ENCODE measurements around the gene MRPS33. TPM values are rescaled to one million over a fixed set of nuclear protein-coding genes. Genes with fewer than 3 reads are reported as not detected.

Gene MRPS33
- total RNA-seq, 1 donor from 2014 or later: 123 TPM

DNA sequence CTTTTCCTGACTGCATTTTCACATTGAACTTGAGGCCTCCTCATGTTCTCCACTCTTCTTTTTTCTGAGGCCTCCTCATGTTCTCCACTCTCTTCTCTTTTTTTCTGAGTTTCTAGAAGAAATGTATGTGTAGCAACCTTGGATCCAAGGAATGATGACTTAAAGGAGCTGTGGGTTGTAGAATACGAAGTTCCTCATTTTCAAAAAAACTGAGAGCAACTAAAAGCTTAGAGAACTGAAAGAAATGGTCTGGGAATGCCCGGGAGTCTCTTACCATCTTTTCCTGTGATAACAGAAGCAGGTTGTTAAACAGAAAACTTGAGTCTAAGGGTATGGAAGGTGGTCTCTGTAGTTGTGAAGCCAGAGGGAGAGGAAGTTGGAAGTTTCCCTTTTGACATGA, 32.8 kb downstream of the MRPS33 start:
- no peaks in the 10 kb centered on the region for H3K36me3 ChIP-seq
- H3K4me1 ChIP-seq: no peaks in the 10 kb centered on the region
- peaks cover 19% of the 10 kb centered on the region for H3K9me3 ChIP-seq (replicated peaks)
- TF ChIP-seq, protein P1, sequence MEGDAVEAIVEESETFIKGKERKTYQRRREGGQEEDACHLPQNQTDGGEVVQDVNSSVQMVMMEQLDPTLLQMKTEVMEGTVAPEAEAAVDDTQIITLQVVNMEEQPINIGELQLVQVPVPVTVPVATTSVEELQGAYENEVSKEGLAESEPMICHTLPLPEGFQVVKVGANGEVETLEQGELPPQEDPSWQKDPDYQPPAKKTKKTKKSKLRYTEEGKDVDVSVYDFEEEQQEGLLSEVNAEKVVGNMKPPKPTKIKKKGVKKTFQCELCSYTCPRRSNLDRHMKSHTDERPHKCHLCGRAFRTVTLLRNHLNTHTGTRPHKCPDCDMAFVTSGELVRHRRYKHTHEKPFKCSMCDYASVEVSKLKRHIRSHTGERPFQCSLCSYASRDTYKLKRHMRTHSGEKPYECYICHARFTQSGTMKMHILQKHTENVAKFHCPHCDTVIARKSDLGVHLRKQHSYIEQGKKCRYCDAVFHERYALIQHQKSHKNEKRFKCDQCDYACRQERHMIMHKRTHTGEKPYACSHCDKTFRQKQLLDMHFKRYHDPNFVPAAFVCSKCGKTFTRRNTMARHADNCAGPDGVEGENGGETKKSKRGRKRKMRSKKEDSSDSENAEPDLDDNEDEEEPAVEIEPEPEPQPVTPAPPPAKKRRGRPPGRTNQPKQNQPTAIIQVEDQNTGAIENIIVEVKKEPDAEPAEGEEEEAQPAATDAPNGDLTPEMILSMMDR (IDR thresholded peaks at IDR 0.05; ENCODE audit: borderline replicate concordance): no peak
- no peak overlapping the region for H3K27ac ChIP-seq (replicated peaks)
- H3K27me3 ChIP-seq (ENCODE audit: low read depth): peaks cover 21% of the 10 kb centered on the region
- intact Hi-C loops (cut with micrococcal nuclease): no loop called here
- no peak for DNase-seq
- no peak overlapping the region for H3K4me3 ChIP-seq

- peaks cover 3% of the 10 kb centered on the region for H3K27me3 ChIP-seq (ENCODE audit: low read depth)
- intact Hi-C loops (cut with micrococcal nuclease): no loop called here
- TF ChIP-seq, protein P1 (IDR thresholded peaks at IDR 0.05; ENCODE audit: borderline replicate concordance): no peak
- no peaks in the 10 kb centered on the region for H3K9me3 ChIP-seq (replicated peaks)
- H3K4me1 ChIP-seq: no peaks in the 10 kb centered on the region
- H3K27ac ChIP-seq (replicated peaks): no peak overlapping the region
- H3K36me3 ChIP-seq: no peaks in the 10 kb centered on the region
- no peak overlapping the region for H3K4me3 ChIP-seq
- DNase-seq: no peak
Observed at GRCh38 chr7:140977741-140978140, 37.0 kb downstream of the MRPS33 start.

- Histone ChIP-seq H3K27ac (replicated peaks) (no peak overlapping the region), H3K27me3 (ENCODE audit: low read depth) (no peaks in the 10 kb centered on the region), H3K4me3 (no peak overlapping the region), H3K4me1 (no peaks in the 10 kb centered on the region), H3K36me3 (no peaks in the 10 kb centered on the region), H3K9me3 (replicated peaks) (no peaks in the 10 kb centered on the region)
- intact Hi-C loops (cut with micrococcal nuclease): no loop called here
- no peak for DNase-seq
- TF ChIP-seq, protein P1 (IDR thresholded peaks at IDR 0.05; ENCODE audit: borderline replicate concordance): no peak
Observed at GRCh38 chr7:140972876-140973829, 41.6 kb downstream of the MRPS33 start.

GRCh38 chr7:140972344-140972743, 42.4 kb downstream of the MRPS33 start:
- H3K27me3 ChIP-seq (ENCODE audit: low read depth): no peaks in the 10 kb centered on the region
- H3K4me1 ChIP-seq: no peaks in the 10 kb centered on the region
- DNase-seq: no peak
- no peak overlapping the region for H3K4me3 ChIP-seq
- TF ChIP-seq, protein P1 (IDR thresholded peaks at IDR 0.05; ENCODE audit: borderline replicate concordance): no peak
- H3K27ac ChIP-seq (replicated peaks): no peak overlapping the region
- intact Hi-C loops (cut with micrococcal nuclease): no loop called here
- no peaks in the 10 kb centered on the region for H3K9me3 ChIP-seq (replicated peaks)
- H3K36me3 ChIP-seq: no peaks in the 10 kb centered on the region

DNA sequence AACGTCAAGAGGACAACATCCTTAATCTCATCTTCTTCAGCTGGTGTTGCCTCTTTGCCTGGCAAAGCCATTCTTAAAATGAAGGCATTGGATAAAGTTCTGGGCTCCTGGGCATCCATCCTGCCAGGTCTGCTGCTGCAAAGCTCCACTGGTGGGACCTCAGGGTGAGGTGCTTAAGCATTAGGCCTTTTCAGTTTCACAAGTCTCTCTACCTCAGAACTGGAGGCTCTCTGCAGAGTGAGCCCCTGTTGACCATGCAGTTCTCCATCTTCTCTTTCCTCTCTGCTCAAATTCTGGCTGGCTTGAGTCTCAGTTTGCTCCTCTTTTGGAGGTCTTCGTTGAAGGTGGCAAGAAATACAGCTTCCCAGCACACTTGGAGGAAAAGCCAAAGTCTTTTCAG, 47.3 kb downstream of the MRPS33 start:
- DNase-seq: no peak
- H3K4me3 ChIP-seq: no peak overlapping the region
- intact Hi-C loops (cut with micrococcal nuclease): no loop called here
- H3K36me3 ChIP-seq: no peaks in the 10 kb centered on the region
- H3K27me3 ChIP-seq (ENCODE audit: low read depth): no peaks in the 10 kb centered on the region
- H3K4me1 ChIP-seq: no peaks in the 10 kb centered on the region
- no peak overlapping the region for H3K27ac ChIP-seq (replicated peaks)
- TF ChIP-seq, protein P1 (IDR thresholded peaks at IDR 0.05; ENCODE audit: borderline replicate concordance): no peak
- H3K9me3 ChIP-seq (replicated peaks): peaks cover 5% of the 10 kb centered on the region

All from left ventricle myocardium inferior (tissue), 1 donor.